Gastrocnemius medialis (tissue), 4 donors: Measurements from ENCODE around the gene GAMT.

ENCODE experiments used
- CTCF ChIP-seq, 5 experiments: fragments of 450-650 bp in 3 of 5; fragments of 200-600 bp in 2 of 5; sonication (generic) in 2 of 5; IDR thresholded peaks in 4 of 5; conservative IDR thresholded peaks in 1 of 5; 1 replicate in 4 of 5; 2 replicates in 1 of 5; pipeline ENCODE4 v1.5.1; 2016 to 2019; ENCODE audit warnings: antibody characterized with exemption in 5 of 5, mild to moderate bottlenecking in 3 of 5, moderate library complexity in 3 of 5
- POLR2A ChIP-seq, 2 donors: fragments of 450-650 bp; IDR thresholded peaks; one replicate each; pipeline ENCODE4 v1.6.1; 2017; ENCODE audit warnings: antibody characterized with exemption in 2 of 2, mild to moderate bottlenecking in 2 of 2, moderate library complexity in 2 of 2

- TF ChIP-seq CTCF (IDR thresholded peaks at IDR 0.05 in 4 of 5, conservative IDR thresholded peaks at IDR 0.05 in 1 of 5) (no peak), POLR2A (IDR thresholded peaks at IDR 0.05) (no peak)
Measured at GRCh38 chr19:1387684-1388636, 13.4 kb downstream of the GAMT start.
